OCI-LY3 (cell line): ENCODE data around the gene CACNA1B.

ENCODE experiments used
- H2AFZ ChIP-seq: fragments of 200-600, 300-600 bp; shearing (Covaris generic); 2 replicates; pipeline ENCODE4 v1.6.0; 2014; ENCODE audit warnings: antibody characterized with exemption, low read depth, low read length
- H3K27ac ChIP-seq: fragments of 200-600, 300-600 bp; sonication (generic); 2 replicates; pipeline ENCODE4 v1.5.1; 2014; ENCODE audit warnings: mild to moderate bottlenecking, low read length, moderate library complexity, mixed read lengths
- H3K27me3 ChIP-seq: fragments of 200-600, 300-600 bp; sonication (generic); 2 replicates; pipeline ENCODE4 v1.6.1; 2014; ENCODE audit warnings: low read depth, low read length, mixed read lengths
- H3K36me3 ChIP-seq: fragments of 200-600, 300-600 bp; sonication (generic); replicated peaks from 2 replicates; pipeline ENCODE3; 2014; ENCODE audit warnings: low read depth, low read length, mixed read lengths
- H3K4me1 ChIP-seq: fragments of 300-600, 200-600 bp; sonication (generic); 2 replicates; pipeline ENCODE4 v1.6.1; 2014; ENCODE audit warnings: low read length, mixed read lengths
- H3K4me2 ChIP-seq: fragments of 200-600, 300-600 bp; sonication (generic); 2 replicates; pipeline ENCODE4 v1.6.1; 2014; ENCODE audit warnings: low read length, mixed read lengths
- H3K4me3 ChIP-seq: fragments of 300-600, 200-600 bp; sonication (generic); 2 replicates; pipeline ENCODE4 v1.5.1; 2014; ENCODE audit warnings: antibody characterized with exemption, mild to moderate bottlenecking, low read length, moderate library complexity
- H3K79me2 ChIP-seq: fragments of 300-600, 200-600 bp; shearing (Covaris generic); 2 replicates; pipeline ENCODE4 v1.6.1; 2014; ENCODE audit warnings: mild to moderate bottlenecking, low read length, mixed read lengths
- H3K9ac ChIP-seq: fragments of 300-600, 200-600 bp; shearing (Covaris generic); 2 replicates; pipeline ENCODE4 v1.6.0; 2014; ENCODE audit warnings: mild to moderate bottlenecking, low read length, moderate library complexity
- H3K9me3 ChIP-seq: fragments of 200-600, 300-600 bp; shearing (Covaris generic); 2 replicates; pipeline ENCODE4 v1.6.1; 2014; ENCODE audit warnings: low read length, mixed read lengths; ENCODE audit not compliant: insufficient read depth
- H4K20me1 ChIP-seq: fragments of 200-600, 300-600 bp; sonication (generic); 2 replicates; pipeline ENCODE4 v1.6.1; 2016; ENCODE audit warnings: low read length, mixed read lengths; ENCODE audit not compliant: insufficient read depth
- CTCF ChIP-seq: fragments of 200-600, 300-600 bp; sonication (generic); IDR thresholded peaks from 2 replicates; pipeline ENCODE4 v1.5.1; 2014; ENCODE audit warnings: antibody characterized with exemption, low read length, low read depth
- EZH2phosphoT487 ChIP-seq: fragments of 200-600 bp; shearing (Covaris generic); IDR thresholded peaks from 2 replicates; pipeline ENCODE4 v1.6.1; 2018; ENCODE audit warnings: antibody characterized with exemption, mixed run types, low read depth

CACNA1B gene

GRCh38 chr9:138098116-138098907 is 220.7 kb downstream of the CACNA1B start:
- no peaks in the 10 kb centered on the region for H3K79me2 ChIP-seq
- no peaks in the 10 kb centered on the region for H3K4me1 ChIP-seq
- no peak overlapping the region for H3K27ac ChIP-seq
- no peaks in the 10 kb centered on the region for H3K27me3 ChIP-seq
- TF ChIP-seq CTCF (no peak), EZH2phosphoT487 (no peak)
- H2AFZ ChIP-seq, result no peak overlapping the region
- peaks cover 56% of the 10 kb centered on the region for H3K36me3 ChIP-seq
- no peak overlapping the region for H3K4me2 ChIP-seq
- peaks cover 35% of the 10 kb centered on the region for H4K20me1 ChIP-seq
- no peaks in the 10 kb centered on the region for H3K9me3 ChIP-seq
- H3K9ac ChIP-seq, result no peak overlapping the region
- no peak overlapping the region for H3K4me3 ChIP-seq

- no peak for TF ChIP-seq EZH2phosphoT487
- TF ChIP-seq CTCF, result no peak
- H2AFZ ChIP-seq, result no peak overlapping the region
- H3K9me3 ChIP-seq, result no peaks in the 10 kb centered on the region
- H3K4me1 ChIP-seq, result no peaks in the 10 kb centered on the region
- H3K27ac ChIP-seq, result no peak overlapping the region
- H3K36me3 ChIP-seq, result peaks cover 52% of the 10 kb centered on the region
- no peak overlapping the region for H3K9ac ChIP-seq
- no peak overlapping the region for H3K4me3 ChIP-seq
- no peaks in the 10 kb centered on the region for H3K79me2 ChIP-seq
- peaks cover 35% of the 10 kb centered on the region for H4K20me1 ChIP-seq
- H3K4me2 ChIP-seq, result no peak overlapping the region
- H3K27me3 ChIP-seq, result no peaks in the 10 kb centered on the region
These were observed 221.6 kb downstream of the CACNA1B start for GRCh38 chr9:138098908-138099791.

GRCh38 chr9:138099803-138100598 is 222.4 kb downstream of the CACNA1B start:
- H3K4me1 ChIP-seq, result no peaks in the 10 kb centered on the region
- peaks cover 55% of the 10 kb centered on the region for H3K36me3 ChIP-seq
- H3K27me3 ChIP-seq, result no peaks in the 10 kb centered on the region
- H3K4me3 ChIP-seq, result no peak overlapping the region
- no peaks in the 10 kb centered on the region for H3K79me2 ChIP-seq
- H2AFZ ChIP-seq, result no peak overlapping the region
- peaks cover 35% of the 10 kb centered on the region for H4K20me1 ChIP-seq
- H3K4me2 ChIP-seq, result no peak overlapping the region
- no peaks in the 10 kb centered on the region for H3K9me3 ChIP-seq
- no peak overlapping the region for H3K27ac ChIP-seq
- no peak for TF ChIP-seq EZH2phosphoT487
- TF ChIP-seq CTCF, result no peak
- no peak overlapping the region for H3K9ac ChIP-seq
